ENCODE measurements around the gene ADAMTS17.

ADAMTS17 gene

GRCh38 chr15:100022391-100022790 is 319.4 kb downstream of the ADAMTS17 start:
- no peak for DNase-seq (ENCODE audit: low spot score)

- DNase-seq (ENCODE audit: low spot score) = no peak
Measured at GRCh38 chr15:100021653-100022052, 320.1 kb downstream of the ADAMTS17 start.

GRCh38 chr15:100020614-100021013 is 321.2 kb downstream of the ADAMTS17 start:
- DNase-seq (ENCODE audit: low spot score) = no peak

DNA sequence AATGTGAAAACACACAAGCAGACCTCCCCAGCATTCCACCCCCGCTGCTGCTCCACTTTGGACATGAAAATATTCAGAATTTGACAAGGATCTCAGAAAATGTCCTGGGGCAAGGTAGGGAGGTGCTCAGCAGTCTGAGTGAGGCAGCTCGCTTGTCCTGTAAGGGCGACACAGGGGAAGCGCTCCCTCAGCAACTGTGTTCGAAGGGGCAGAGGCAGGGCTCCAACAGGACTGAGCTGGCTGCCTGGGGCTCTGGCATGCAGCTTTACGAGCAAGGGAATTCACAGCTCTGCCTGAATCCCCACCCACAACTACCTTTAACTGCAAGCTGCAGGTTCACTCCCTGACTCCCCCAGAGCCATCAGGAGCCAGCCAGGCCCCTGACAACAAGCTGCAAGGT is 321.6 kb downstream of the ADAMTS17 start:
- no peak for DNase-seq (ENCODE audit: low spot score)

- DNase-seq (ENCODE audit: low spot score) = no peak
Measured at GRCh38 chr15:100019601-100020000, 322.2 kb downstream of the ADAMTS17 start.

GRCh38 chr15:100018191-100018590 is 323.6 kb downstream of the ADAMTS17 start:
- DNase-seq (ENCODE audit: low spot score) = no peak

GRCh38 chr15:100017140-100017539 is 324.6 kb downstream of the ADAMTS17 start:
- DNase-seq (ENCODE audit: low spot score) = no peak

DNA sequence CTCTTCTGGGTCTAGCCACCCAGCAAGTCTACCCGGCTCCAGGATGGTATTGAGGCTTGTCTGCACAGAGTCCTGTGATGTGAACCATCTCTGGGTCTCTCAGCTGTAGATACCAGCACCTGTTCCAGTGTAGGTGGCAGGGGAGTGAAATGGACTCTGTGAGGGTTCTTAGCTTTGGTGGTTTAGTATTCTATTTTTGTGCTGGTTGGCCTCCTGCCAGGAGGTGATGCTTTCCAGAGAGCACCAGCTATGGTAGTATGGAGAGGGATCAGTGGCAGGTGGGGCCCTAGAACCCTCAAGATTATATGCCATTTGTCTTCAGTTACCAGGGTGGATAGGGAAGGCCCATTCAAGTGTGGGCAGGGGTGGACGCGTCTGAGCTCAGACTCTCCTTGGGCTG is 325.1 kb downstream of the ADAMTS17 start:
- DNase-seq (ENCODE audit: low spot score) = no peak

DNA sequence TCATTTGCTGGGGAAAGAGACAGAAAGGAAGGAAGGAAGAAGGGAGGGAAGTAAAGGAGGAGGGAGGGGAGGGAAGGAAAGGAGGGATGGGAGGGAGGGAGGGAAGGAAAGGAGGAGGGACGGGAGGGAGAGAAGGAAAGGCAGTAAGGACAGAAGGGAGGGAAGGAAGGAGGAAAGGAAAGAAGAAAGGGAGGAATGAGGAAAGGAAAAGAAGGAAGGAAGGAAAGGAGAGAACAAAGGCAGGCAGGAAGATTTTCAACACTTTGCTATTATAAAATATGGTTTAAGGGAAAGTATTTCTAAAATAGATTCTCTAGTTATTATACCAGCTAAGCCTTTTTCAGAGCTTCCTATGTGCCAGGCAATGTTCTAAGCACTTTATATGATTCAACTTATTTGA is 330.5 kb downstream of the ADAMTS17 start:
- no peak for DNase-seq (ENCODE audit: low spot score)

DNA sequence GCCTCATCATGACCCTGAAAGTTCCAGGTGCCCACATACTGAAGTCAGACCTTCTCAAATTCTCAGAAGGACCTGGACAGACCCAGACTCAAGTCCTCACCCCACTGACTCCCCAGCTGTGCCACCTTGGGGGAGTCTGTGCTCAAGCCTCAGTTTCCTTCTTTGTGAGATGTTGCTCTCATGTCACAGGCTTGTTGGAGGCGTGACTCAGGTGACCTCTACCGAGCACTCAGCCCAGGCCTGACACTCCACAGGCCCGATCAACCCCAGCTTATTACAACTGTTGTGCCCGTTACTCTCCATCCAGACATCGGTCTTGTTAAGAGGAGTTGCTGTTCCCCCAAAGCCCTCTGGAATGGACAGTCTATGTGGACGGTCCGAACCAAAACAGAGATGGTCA is 332.4 kb downstream of the ADAMTS17 start:
- DNase-seq (ENCODE audit: low spot score) = no peak

- DNase-seq (ENCODE audit: low spot score) = no peak
Measured at GRCh38 chr15:100008258-100008657, 333.5 kb downstream of the ADAMTS17 start.

DNA sequence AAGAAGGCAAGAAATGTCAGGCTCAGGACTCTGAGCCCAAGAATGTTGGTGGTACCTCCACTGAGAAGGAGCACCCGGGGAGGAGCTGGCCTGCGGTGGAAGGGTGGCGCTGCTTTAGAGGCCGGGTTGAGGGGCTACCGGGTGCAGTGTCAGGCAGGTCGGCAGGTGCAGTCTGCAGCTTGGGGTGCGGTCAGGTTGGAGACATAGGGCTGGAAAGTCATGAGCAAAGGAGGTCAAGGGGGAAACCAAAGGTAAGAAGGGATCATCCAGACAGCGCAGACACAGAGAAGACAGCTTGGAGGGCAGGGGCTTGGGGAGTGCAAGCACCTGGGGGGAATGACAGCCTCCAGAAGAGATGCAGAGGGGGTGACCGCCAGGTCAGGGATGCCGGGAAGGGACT is 334.2 kb downstream of the ADAMTS17 start:
- no peak for DNase-seq (ENCODE audit: low spot score)

DNA sequence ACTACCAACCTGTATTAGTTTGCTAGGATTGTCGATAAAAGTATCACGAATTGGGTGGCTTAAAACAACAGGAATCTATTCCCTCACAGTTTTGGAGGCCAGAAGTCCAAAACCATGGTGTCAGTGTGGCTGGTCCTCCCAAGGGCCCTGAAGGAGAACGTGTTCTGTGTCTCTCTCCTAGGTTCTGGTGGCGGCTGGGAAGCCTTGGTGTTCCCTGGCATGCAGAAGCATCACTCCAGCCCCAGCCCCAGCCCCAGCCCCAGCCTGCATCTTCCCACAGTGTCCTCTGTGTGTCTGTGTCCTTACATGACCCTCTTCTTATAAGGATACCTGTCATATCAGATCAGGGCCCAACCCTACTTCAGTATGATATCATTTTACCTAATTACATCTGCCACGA is 336.1 kb downstream of the ADAMTS17 start:
- no peak for DNase-seq (ENCODE audit: low spot score)

DNA sequence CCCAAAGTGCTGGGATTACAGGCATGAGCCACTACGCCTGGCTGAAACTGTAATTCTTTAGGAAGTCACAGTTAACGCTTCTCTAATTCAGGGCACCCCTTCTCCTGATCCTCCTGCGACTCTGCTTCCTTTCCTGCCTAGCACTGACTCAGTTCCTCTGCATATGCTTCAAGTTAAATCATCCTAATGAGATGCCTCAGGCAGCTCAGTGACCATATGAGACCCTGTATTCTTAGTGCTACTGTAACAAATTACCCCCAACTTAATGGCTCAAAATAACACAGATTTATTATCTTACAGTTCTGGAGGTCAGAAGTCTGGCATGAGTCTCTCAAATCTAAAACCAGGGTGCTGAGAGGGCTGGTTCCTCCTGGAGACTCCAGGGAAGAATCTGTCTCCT is 336.8 kb downstream of the ADAMTS17 start:
- DNase-seq (ENCODE audit: low spot score) = no peak

- DNase-seq (ENCODE audit: low spot score) = no peak
Measured at GRCh38 chr15:100002787-100003536, 338.8 kb downstream of the ADAMTS17 start.

GRCh38 chr15:100002086-100002620 is 339.6 kb downstream of the ADAMTS17 start:
- no peak for DNase-seq (ENCODE audit: low spot score)

DNA sequence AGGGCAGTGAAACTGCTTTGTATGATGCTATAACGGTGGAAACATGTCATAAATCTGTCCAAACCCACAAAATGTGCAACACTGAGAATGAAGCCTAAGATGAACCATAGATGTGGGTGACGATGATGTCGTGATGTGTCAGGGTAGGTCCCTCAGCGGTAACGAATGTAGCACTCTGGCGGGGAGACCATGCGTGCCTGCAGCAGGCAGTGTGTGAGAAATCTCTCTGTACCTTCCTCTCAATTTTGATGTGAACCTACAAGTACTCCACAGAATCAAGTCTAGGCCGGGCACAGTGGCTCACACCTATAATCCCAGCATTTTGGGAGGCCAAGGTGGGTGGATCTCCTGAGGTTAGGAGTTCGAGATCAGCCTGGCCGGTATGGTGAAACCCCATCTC is 340.4 kb downstream of the ADAMTS17 start:
- no peak for DNase-seq (ENCODE audit: low spot score)

GRCh38 chr15:99999282-100000070 is 342.3 kb downstream of the ADAMTS17 start:
- DNase-seq (ENCODE audit: low spot score) = no peak

DNA sequence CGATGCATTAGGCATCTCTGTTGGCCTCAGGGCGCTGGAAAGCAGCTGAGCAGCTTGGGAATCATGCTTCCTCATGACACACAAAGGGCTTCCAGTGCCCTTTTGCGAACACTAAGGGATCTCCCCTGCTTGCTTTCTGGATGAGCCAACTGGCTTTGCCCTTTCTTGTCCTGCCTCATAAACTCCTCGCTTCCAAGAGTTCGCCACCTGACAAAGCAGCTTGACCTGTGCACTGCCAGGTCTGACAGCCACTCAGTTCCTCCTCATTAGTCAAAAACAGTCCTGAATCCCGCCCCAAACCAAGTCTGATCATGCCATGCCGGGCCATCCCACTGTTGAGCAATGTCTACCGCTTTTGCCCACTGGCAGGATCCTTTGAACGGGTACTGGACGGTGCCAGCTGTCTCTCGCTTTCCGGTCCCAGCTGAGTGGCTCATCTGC is 343.1 kb downstream of the ADAMTS17 start:
- no peak for DNase-seq (ENCODE audit: low spot score)

- no peak for DNase-seq (ENCODE audit: low spot score)
Measured at GRCh38 chr15:99997112-99997651, 344.6 kb downstream of the ADAMTS17 start.

DNA sequence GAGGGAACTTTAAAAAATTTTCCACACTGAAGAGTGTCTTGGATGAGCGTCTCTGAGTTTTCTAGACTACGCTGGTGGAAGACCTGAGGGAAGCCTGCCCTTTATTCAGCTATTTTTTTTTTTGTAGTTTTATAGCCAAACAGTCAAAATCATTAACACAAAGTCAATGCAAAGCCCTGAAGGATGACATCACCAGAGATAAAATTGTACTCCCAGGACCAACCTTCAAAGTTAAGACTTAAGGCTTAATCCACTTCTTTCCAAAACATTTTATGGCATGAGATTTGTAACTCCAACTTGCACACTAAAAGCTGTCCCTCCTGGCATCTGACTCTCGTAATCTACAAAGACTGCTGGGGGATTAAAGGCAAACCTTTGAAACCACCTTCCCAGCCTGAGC is 345.1 kb downstream of the ADAMTS17 start:
- DNase-seq (ENCODE audit: low spot score) = no peak

DNA sequence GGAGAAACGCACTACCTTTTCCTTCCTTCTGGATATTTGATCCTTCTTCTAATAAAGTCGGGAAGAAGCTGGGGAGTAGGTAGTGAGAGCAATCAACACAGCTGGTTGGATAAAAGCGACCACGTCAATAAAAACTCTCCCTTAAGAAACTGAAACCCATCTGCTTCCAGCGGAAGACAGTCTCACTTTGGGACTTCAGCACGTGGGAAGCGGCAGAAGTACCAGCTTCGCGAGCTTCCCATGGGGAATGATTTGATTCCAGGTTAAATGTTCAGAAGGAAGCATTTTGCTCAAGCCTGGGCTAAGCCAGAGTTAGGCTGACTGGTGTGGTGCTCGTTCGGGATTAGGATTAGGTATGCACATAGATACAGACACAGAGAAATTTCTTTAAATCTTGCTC is 346.2 kb downstream of the ADAMTS17 start:
- DNase-seq (ENCODE audit: low spot score) = no peak

GRCh38 chr15:99994849-99995248 is 346.9 kb downstream of the ADAMTS17 start:
- DNase-seq (ENCODE audit: low spot score) = no peak

Measured in CD4-positive, alpha-beta T cell treated with Interleukin-15 for 4 hours (primary cell).